GM19099 (cell line): ENCODE measurements around the gene ZBED5.

Experiments used
- POLR2A ChIP-seq: IDR thresholded peaks from 3 replicates; pipeline ENCODE4 v1.6.1; 2011; ENCODE audit warnings: low read depth; ENCODE audit not compliant: insufficient read length; ENCODE audit errors: extremely low read depth

ZBED5 gene

DNA sequence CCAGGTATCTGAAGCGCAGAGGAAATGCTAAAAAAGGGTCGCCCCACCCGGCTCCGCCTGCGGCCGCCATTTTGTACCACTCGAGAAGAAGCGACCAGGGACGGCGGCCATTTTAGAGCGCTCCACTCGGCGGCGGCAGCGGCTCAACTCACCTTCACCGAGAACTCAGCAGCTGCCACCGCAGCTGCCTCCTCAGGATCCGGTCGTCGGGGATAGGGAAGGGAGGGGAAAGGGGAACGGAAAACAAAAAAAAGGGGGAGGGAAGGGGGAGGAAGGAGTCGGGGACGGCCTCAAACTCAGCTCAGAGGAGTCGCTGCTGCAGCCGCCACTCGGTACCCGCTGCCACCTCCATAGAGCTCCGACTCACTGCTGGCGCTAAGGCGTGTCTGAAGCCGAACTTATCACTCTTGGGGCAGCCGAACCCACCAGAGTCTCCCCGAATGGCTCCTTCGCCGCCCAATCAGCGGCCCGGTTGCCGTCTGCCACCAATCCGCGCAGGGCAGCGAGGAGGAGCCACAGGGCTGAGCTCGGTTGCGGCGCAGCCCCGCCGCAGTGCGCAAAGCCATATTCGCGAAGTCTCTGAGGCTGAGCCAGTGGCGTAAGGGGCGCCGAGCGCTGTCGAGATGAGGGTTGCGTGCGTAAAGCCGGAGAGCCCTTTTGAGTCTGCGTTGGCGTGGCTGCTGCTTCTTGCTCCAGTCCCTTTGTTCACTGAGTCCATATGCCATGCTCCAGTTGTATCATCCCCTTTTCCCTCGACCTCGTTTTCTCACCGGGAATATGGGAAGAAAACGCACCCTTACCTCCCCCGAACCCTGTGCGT is 49.1 kb downstream of the ZBED5 start, which contains the start of gene EIF4G2:
TSS of gene EIF4G2 (minus strand) at position 374 of the 820 bp plus-strand sequence.
- TF ChIP-seq POLR2A = peak; percentile 100

GRCh38 chr11:10808235-10808552 is 49.7 kb downstream of the ZBED5 start:
- TF ChIP-seq POLR2A = no peak

GRCh38 chr11:10807493-10808234 is 50.2 kb downstream of the ZBED5 start:
- no peak for TF ChIP-seq POLR2A

- no peak for TF ChIP-seq POLR2A
Observed at GRCh38 chr11:10806206-10806605, 51.6 kb downstream of the ZBED5 start.

GRCh38 chr11:10805741-10806140 is 52.1 kb downstream of the ZBED5 start:
- no peak for TF ChIP-seq POLR2A

- no peak for TF ChIP-seq POLR2A
Observed at GRCh38 chr11:10803676-10804075, 54.2 kb downstream of the ZBED5 start.
